Hepatic stellate cell (primary cell): ENCODE data around the gene GID4.

Experiments used
- DNase-seq: peaks from one replicate; pipeline ENCODE4 v3.0.0; 2011; ENCODE audit warnings: low spot score

The GID4 gene

DNA sequence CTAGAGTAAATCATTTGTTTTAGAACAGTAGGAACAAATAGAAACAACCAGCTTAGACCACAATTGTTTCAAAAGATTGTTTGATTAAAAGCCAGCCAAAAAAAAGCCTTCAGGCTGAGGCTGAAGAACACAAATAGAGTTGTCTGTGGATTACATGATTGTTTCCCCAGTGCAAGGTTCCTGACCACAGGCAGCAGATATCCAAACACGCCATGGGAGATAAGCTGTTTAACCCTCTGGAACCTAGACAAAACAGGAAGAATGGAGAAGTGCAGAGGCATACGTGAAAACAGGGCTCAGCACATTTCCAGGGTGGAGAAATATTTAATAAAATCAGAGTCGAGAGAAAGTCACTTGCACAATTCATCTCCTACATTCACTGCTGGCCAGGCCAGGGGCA, 21.2 kb upstream of the GID4 start:
- DNase-seq, result no peak

DNA sequence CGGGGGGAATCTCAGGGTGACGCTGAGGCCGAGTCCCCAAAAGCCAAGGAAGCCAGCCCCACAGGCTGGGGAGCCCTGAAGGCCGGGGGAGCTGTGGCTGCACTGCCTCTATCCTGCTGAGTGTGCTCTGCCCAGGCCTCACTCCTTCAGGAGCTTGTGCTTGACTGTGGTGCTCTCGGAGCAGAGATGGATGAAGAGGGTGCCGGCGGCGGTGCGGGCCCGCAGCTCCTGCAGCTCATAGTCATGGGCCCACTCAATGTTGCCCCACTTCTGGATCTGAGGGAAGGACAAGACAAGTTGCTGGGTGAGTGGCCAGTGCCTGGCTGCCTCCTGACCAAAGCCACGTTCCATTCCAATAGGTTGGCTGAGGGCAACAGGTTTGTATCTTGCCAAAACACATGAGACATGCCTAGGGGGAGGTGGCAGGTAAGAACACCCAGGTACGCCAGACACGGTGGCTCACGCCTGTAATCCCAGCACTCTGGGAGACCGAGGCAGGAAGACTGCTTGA, 20.7 kb upstream of the GID4 start:
- DNase-seq, result no peak

DNA sequence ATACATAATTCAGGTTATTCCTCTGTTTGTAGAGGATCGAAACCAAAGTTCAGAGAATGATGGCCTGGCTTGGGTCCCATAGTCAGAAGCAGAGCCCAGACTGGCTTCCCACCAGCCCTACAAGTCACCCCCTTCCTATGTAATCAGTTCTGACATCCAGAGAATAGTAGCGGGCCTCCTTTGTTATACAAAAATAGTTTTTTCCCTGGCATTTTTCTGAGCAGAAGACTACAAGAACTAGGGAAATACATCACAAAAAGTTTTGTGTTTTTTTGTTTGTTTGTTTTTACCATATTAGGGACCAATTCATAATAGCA, 19.4 kb upstream of the GID4 start:
- DNase-seq, result no peak

DNA sequence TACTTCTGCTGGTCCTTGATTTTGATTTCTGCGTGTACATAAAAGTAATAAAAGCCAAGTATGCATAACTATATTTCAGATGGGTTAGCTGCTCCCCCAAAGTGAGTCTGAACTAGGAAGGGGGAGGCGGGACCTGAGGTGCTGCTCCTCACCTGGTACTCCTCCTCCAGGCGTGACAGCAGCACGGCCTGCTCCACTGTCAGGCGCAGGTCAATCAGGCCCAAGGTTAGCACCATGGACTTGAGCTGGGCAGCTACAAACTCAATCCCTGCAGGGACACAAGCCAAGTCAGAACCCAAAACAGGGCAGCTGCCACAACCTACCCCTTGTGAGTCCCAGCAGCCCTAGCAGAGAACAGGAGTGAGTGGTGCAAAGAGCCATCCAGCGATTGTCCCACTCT, 18.2 kb upstream of the GID4 start:
- no peak for DNase-seq

DNA sequence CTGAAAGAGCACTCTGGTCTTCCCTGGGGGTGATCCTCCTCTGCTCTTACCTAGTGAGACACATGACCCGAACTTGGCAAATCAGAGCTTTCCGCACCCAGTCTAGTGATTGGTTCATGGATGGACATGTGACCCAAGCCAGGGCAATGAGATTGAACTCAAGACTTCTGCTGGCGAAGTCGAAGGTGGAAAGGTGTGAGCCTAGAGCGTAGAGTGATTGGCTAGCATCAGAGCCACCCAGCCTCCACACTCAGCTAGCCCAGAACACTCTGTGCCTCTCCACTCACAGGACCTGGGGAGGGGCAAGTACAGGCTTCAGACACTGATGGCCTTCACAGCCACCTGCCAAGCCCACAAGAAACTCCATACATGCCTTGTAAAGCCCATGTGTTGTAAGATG, 17.8 kb upstream of the GID4 start:
- no peak for DNase-seq

DNA sequence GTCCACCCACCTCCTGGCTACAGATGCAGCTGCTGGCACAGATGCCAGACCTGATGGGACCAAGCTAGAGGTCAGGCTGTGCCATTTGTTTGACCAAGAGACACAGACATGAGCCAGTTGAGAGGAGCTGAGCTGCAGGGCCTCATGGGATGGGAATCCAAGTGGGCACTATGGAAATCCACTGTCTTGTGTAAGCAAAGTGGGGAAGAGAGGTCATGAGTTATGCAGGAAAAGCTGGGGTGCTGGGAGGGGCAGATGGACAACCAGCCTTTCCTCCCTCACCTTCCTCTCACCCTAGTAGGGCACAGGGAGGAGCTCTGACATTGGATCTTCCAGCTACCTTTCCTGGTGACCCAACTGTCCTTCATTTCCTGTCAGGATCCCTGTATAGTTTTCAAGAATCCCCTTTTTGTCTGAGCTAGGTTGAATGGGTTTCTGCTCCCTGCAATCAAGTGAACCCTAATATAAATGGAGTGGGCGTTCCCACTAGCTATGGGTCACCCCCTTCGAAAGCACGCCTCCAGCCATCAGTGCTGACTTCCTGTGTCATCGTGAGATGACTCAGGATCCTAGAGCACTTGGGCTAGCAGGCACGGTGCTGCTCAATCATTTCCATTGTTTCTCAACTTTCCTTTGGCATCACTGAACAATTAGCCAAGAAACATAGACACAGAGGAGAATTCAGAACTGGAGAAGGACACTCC, 13.8 kb upstream of the GID4 start:
- no peak for DNase-seq

DNA sequence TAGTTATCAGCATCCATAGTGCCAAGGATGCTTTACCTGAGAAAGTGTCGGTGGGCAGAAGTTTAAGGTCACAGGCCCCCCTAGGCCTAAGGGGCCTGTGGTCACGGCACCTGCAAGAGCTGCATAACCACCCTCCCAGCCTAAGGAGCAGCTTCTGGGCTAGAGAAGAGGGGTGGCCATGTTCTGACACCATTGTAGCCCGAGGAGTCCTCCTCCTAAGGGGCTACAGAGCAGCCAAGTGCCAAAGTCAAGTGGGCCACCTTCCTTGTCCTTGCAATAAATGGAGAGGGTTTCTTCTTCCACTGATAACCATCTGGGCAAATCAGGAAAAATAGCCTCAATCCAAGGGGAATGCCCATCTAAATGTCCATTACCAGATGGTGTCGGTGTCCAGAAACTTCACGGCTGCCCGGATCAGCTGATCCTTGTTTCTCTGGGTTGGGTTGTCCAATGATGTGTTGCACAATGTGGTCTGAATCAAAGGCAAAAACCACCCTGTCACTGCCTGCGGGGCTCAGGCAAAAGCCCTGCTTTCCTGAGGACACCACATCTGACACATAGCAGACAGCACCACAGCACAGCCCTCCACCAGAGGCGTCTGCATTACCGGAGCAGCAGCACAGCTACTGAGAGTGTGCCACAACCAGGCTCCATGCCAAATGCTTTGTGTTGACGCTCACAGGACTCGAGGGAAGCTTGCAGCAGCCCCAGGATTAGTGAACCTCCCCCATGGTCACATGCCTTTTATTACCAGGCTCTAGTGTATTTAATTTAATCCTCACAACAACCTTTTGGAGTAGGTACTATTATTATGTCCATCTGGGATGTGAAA, 13.0 kb upstream of the GID4 start:
- no peak for DNase-seq

DNA sequence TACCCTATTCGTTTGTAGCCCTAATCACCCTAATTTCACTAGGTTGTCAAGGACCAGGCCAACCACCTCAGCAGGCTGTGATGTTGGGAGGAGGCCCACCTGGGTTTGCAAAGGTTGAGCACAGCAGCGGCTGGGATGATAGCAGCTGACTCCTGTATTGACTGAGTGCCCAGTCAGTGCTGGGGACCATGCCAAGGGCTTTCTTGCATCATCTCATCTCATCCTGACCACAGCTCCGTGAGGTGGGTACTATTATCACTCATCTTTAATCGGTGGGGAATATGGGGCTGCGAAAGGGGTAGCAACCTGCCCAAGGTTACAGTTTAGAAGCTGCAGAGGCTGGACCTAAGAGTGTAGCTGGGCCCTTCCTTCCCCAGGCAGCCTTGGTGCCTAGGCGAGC, 11.9 kb upstream of the GID4 start:
- DNase-seq, result no peak

DNA sequence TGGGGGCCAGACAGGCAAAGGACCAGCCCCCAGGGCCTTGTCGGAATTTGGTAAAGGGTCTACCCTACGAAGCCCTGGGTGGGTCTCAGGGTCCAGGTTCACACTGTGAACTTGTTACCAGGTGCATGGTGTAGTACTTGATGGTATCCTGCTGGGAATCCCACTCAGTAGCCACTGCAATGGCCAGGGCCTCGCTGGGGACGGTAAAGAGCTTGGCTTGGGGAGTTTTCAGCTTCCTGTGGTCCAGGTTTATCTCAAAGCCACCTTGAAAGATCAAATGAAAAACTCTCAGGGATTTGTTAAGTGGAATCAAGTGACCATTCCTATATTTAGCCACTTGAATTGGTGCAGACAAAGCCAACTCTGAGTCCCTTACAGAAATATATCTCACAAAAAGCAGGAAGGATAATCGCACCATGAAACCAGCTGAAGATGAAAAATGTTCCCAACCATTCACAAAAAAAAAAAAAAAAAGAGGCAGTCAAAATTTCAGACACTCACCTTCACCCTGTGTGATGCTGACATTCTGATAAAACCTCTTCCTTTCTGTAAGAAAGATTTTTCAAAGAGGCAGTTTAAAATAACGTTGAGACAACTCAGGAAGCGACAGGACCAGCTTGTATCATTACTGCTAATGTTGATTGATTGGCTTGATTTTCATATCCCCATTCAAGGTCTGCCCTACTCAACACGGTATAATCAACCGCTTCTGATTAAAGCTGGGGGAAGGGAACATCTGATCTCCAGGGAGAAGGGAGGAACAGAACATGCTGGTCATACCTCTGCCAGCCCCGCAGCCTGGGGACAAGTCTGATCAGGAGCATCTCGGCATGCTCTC, 10.9 kb upstream of the GID4 start:
- DNase-seq, result no peak

DNA sequence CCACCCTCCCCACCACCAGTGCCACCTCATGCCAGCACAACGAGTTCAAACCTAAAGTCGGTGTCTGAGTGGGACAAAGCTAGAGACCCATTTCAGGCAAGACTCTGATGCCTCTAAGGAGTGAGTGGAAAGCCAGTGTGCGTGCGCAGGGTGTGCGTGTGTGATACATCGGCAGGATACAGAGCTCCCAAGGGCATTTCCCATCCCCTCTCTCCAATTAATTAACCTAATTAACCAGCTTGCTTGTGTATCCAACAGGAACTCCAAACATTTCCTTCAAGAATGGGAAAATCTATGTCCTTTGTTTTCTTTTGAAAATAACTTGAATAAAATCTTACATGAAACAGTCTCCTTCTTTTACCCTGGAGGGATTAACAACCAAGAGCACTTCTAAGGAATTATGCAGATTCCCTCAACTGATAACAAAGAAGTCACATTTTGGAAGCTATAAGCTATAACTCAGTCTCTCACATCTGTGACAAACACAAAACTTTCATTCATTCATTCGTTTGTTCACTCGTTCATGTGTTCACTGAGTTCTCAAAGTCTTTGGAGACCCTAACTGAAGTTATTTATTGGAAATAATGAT, 10.2 kb upstream of the GID4 start:
- DNase-seq, result no peak

DNA sequence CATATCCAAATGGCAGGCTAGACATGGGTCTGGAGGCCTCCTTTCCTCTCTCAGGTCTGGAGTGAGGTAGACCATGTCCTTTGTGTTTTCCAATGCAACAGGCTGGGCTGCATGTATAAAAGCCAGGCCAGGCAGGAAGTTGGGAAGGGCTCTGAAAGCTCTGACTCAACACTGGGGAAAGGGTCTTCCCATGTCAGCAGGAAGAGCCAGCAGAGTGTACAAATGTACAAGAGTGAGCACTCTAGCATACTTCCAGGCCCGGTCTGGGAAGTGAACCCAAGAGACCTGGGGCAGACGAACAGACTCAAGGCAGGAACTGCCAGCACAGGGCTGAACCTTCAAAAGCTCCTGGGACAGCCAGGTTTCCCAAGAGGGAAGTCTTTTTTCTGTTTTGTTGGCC, 7.3 kb upstream of the GID4 start:
- DNase-seq, result no peak

DNA sequence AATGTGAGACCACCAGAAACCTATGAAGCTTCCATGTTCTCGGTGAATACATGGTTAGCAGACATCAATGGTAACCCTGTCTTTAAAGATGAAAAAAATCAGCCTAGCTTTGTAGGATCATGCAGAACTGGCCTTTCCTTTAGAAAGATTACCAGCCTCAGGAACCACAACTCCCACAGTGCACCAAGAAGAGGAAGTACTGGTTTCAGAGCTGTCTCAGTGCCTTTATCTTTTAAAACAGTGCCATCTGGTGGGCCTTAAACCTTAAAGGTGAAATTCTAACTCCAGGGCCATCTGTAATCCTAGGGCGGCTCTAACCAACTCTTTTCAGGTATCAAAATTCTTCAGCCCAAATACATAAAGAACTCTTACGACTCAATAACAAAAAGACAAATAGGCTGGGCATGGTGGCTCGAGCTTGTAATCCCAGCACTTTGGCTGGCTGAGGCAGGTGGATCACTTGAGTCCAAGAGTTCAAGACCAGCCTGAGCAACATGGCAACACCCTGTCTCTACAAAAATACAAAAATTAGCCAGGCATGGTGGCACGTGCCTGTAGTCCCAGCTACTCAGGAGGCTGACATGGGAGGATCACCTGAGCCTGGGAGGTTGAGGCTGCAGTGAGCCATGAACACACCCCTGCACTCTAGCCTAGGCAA, 5.6 kb upstream of the GID4 start:
- DNase-seq, result peak; percentile 88

DNA sequence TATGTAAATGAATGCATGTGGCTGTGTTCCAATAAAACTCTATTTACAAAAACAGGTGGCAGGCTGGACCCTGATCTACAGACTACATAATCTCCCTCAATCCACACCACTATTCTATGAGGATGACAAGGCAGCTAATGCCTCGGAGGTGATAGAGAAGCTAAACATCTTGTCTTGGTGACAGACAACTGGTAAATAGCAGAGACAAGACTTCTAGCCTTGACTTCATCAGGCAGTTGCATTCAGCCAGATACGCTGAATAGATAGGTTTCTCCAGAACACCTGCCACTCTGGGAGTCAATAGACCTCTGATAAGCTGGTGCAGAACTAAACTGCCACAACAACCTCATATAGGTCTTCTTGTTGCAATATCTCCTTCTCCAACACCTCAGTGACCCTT, 3.5 kb upstream of the GID4 start:
- no peak for DNase-seq

DNA sequence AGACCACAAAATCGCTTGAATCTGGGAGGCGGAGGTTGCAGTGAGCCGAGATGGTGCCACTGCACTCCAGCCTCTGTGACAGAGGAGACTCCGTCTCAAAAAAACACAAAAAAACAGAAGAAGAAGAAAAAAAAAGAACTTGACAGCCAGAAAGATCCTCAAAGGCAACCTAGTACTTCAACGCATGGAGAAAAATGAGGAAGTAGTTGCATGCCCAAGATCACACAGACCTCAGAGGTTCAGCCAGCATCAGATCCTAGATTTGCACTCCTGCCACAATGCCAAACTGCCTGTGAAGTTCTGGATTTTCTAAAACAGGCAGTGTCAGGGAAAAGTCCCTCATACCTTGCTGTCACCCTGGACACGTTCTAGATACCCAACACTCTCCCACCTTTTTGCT, 1.7 kb upstream of the GID4 start:
- no peak for DNase-seq

DNA sequence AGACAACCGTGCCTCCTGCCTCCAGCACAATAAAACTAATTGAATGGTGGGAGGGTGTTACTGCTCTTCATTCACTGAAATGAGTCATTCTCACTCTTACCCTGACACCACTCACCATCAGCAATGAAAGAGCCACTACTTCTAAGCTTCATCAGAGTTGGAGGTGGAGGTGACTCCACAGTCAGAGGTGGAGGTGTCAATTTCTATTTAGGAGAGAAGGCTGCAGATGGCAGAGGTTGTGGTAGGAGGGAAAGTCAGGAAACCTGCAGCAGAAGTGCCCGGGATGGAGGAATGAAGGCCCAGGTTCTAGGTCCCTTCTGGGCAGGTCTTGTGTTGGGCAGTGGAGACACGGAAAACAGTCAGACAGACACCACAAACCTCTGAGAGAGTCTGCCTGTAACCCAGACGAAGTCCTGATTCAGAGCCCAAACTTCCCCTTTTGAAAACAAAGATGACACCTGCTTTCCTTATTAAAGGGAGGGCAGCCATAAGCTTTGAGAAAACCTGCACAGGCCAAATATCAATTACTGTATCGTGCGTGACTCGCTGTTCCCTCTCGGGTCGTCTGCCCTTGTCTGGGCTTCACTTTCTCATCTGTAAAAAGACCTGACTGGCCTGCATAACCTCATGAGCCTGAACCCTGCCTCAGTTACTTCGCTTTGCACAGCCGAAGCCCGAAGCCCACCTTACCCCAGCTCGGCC, 908 bp upstream of the GID4 start:
- DNase-seq, result no peak

DNA sequence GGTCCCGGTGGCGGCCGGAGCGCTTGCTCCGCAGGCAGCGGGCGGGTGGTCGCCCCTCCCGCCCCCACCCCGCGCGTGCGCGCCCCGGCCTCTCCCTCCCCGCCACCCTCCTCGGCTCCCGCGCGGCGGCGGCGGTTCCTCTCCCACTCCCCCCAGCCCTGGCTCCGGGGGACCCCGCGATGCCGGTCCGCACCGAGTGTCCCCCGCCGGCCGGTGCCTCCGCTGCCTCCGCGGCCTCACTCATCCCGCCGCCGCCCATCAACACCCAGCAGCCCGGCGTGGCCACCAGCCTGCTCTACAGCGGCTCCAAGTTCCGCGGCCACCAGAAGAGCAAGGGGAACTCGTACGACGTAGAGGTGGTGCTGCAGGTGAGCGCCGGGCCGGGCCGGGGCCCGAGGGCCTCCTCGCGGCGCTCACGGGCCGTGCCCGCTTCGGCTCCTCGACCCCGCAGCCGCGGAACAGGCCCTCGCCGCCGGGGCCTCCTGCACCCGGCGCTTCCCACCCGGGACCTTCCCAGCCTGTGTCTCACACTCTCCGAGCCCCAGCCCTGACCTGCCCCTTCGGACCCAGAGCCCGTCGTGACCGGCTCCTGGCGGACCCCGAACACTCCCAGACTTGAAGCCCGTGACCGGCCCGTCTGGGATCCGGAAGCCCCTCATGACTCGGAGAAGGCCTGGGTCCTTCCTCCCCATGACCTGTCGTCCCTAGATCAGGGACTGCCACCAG, 490 bp downstream of the GID4 start:
- DNase-seq, result peak; percentile 41

DNA sequence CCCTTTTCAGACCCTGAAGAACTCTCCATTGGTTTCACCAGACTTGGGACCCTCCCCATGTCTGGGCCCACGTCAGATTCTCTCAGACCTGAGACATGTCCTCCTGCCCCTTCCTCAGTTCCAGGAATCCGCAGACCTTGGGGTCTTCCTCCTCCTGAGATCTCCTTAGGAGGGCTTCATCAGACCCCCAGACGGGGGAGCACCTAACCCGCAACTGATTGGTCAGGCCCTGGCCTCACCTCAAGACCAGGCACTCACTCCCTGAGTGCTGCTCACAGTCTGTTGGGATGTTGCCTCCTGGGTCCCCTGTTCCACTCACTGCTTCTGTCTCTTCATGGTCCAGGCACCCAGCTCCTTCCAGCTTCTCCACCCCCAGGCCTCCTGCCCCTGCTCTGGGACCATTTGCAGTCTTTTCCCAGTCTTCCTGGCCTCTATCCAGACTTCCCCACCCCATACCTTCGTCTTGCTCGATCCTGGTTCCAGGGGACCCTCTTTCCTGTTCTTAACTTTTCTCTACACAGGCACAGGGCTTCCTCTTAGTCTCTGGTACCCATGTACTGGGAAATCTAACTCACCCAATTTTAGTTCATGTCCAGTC, 1.2 kb downstream of the GID4 start:
- DNase-seq, result no peak

DNA sequence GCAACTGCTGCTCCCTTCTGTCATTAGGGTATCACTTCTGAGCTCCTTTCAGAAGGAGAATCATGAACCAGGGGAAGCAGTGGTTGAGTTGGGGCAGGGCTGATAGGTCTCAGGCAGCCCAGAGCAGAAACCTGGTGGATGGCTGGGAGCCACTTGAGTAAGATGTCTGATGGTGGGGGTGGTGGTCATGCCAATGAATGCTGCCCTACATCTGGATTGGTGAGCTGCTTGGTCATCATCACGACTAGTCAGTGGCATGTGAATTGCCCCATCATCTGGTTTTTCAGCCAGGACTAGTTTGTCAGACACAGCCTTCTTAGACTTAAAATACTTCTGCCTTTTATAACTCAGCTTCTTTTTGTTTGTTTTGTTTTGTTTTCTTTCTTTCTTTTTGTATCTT, 2.6 kb downstream of the GID4 start:
- DNase-seq, result peak; percentile 29

DNA sequence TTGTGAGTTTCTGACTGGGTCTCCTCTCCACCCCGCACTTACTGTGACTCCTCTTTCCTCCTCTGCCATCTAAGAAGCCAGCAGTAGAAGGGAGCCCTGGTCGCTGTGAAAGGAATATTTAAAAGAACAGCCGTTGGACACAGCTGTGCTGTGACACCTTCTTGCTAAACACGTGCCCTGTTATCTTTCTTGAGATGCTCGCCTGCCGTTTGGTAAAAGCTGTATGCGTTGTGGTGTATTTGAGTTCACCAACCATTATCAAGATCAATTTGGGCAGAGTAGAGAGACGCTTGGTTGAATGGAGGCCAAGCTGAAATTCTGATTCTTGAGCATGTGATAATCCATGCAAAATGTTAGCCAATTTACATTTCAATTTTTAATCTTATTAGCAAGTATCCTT, 3.8 kb downstream of the GID4 start:
- DNase-seq, result no peak

DNA sequence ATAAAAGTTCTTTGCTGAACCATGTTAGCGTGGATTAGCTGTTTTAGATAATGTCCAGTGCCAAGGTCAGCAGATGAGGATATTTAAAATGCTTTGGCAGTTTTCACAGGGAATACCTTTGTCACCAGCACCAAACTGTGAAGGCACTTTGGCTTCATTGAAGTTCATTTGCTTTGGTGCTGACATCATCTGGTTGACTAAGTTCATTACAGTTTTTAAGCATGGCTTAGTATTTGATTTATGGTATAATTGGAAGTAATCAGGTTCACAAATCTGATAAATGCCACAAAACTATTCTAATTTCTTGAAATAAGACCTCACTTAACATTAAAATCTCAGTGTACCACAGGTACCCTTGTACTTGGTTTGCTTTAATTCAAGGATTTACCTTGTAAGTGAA, 4.3 kb downstream of the GID4 start:
- no peak for DNase-seq
